Omental fat pad (tissue), 4 donors: Measurements from ENCODE around the gene SEL1L. TPM values are rescaled to one million over a fixed set of nuclear protein-coding genes. Genes with fewer than 3 reads are reported as not detected.

Experiments
- ATAC-seq: fragments of 150-250 bp; one replicate; pipeline ENCODE4 v1.9.1; 2016; ENCODE audit warnings: mild to moderate bottlenecking, moderate library complexity; ENCODE audit not compliant: low FRiP score
- DNase-seq: peaks from one replicate; pipeline ENCODE4 v3.0.0-alpha.2; 2019; ENCODE audit warnings: low spot score
- CTCF ChIP-seq, 3 donors: fragments of 450-650 bp; IDR thresholded peaks; one replicate each; pipeline ENCODE4 v1.5.1; 2016 to 2017; ENCODE audit warnings: antibody characterized with exemption in 3 of 3, mild to moderate bottlenecking in 3 of 3, moderate library complexity in 2 of 3
- total RNA-seq, 4 donors: library from RNA; depleted of rRNA; stranded (reverse); fragments of >200 nt; gene quantifications; one replicate each; pipeline ENCODE4 v1.1.0, GENCODE V29; 2016

Gene SEL1L
- total RNA-seq, 4 donors from 2014 or later, result 53.3 to 74.0 (median 66.5) TPM

GRCh38 chr14:81449114-81449513, 84.5 kb downstream of the SEL1L start:
- ATAC-seq (peak; percentile 16), DNase-seq (no peak)
- no peak for TF ChIP-seq CTCF (IDR thresholded peaks at IDR 0.05)

GRCh38 chr14:81447021-81447764, 86.5 kb downstream of the SEL1L start:
- no peak for TF ChIP-seq CTCF (IDR thresholded peaks at IDR 0.05)
- DNase-seq (no peak), ATAC-seq (no peak)

- DNase-seq (no peak), ATAC-seq (no peak)
- no peak for TF ChIP-seq CTCF (IDR thresholded peaks at IDR 0.05)
Observed at GRCh38 chr14:81446279-81447007, 87.2 kb downstream of the SEL1L start.

- ATAC-seq (no peak), DNase-seq (no peak)
- TF ChIP-seq CTCF (IDR thresholded peaks at IDR 0.05), result no peak
Observed at GRCh38 chr14:81441626-81442134, 92.0 kb downstream of the SEL1L start.

GRCh38 chr14:81440041-81440440, 93.6 kb downstream of the SEL1L start:
- DNase-seq, result no peak
- no peak for ATAC-seq

GRCh38 chr14:81437244-81437643, 96.4 kb downstream of the SEL1L start:
- DNase-seq, result no peak
- no peak for ATAC-seq
- TF ChIP-seq CTCF (IDR thresholded peaks at IDR 0.05), result no peak

More at GRCh38 chr14:81440041-81440440, 93.6 kb downstream of the SEL1L start:
- no peak for TF ChIP-seq CTCF (IDR thresholded peaks at IDR 0.05)
